Ascending aorta (tissue), 2 donors: ENCODE results near the gene HMOX2. TPM values are rescaled to one million over a fixed set of nuclear protein-coding genes. Genes with fewer than 3 reads are reported as not detected.
A peak's percentile ranks its signal among the peaks of the same experiment; 100 is the strongest.

Experiments
- DNase-seq, 2 donors: peaks; one replicate each; pipeline ENCODE4 v3.0.0-alpha.2; 2019; ENCODE audit warnings: low spot score in 2 of 2
- H3K27ac ChIP-seq, 2 donors: fragments of 200-600 bp; sonication (generic); one replicate each; pipeline ENCODE4 v1.5.1; 2016 to 2017; ENCODE audit warnings: mild to moderate bottlenecking in 1 of 2
- H3K27me3 ChIP-seq: fragments of 200-600 bp; sonication (generic); one replicate; pipeline ENCODE4 v1.5.1; 2017
- H3K36me3 ChIP-seq, 2 donors: fragments of 200-600 bp; sonication (generic); one replicate each; pipeline ENCODE4 v1.5.1; 2016
- H3K4me1 ChIP-seq, 2 donors: fragments of 200-600 bp; sonication (generic); one replicate each; pipeline ENCODE4 v1.5.1; 2016 to 2017; ENCODE audit warnings: mild to moderate bottlenecking in 1 of 2
- H3K4me3 ChIP-seq, 2 donors: fragments of 200-600 bp; sonication (generic); one replicate each; pipeline ENCODE4 v1.5.1; 2016 to 2017; ENCODE audit warnings: mild to moderate bottlenecking in 1 of 2
- H3K9me3 ChIP-seq, 2 donors: fragments of 200-600 bp; sonication (generic); one replicate each; pipeline ENCODE4 v1.5.1; 2016
- CTCF ChIP-seq, 3 experiments: fragments of 200-600 bp in 2 of 3; fragments of 450-650 bp in 1 of 3; sonication (generic) in 2 of 3; IDR thresholded peaks; one replicate each; pipeline ENCODE4 v1.5.1; 2016 to 2019; ENCODE audit warnings: antibody characterized with exemption in 3 of 3, mild to moderate bottlenecking in 1 of 3, moderate library complexity in 1 of 3
- intact Hi-C: fragments of 100-400 bp; cut with DNase I; formaldehyde crosslinking; loops from one replicate; pipeline ENCODE4 v1.15.1; 2023
- total RNA-seq: library from RNA; depleted of rRNA; stranded (reverse); fragments of >200 nt; gene quantifications from one replicate; pipeline ENCODE4 v1.1.0, GENCODE V29; 2016

Gene HMOX2
- total RNA-seq, 1 donor from 2014 or later, result 36.7 TPM

GRCh38 chr16:4496305-4496704 is 20.1 kb downstream of the HMOX2 start:
- Histone ChIP-seq H3K36me3 (peaks cover 0 to 4% of the 10 kb centered on the region in 2 donors), H3K9me3 (no peaks in the 10 kb centered on the region), H3K4me3 (no peak overlapping the region), H3K27ac (no peak overlapping the region), H3K4me1 (peaks cover 3 to 14% of the 10 kb centered on the region in 2 donors), H3K27me3 (no peaks in the 10 kb centered on the region)
- DNase-seq, result no peak
- TF ChIP-seq CTCF (IDR thresholded peaks at IDR 0.05), result no peak
- intact Hi-C loops, result no loop called here

GRCh38 chr16:4498546-4499195 is 22.5 kb downstream of the HMOX2 start:
- no peak for TF ChIP-seq CTCF (IDR thresholded peaks at IDR 0.05)
- H3K9me3 ChIP-seq, result no peaks in the 10 kb centered on the region
- intact Hi-C loops, result no loop called here
- H3K36me3 ChIP-seq, result peaks cover 0 to 4% of the 10 kb centered on the region in 2 donors
- H3K4me1 ChIP-seq, result peaks cover 3 to 22% of the 10 kb centered on the region in 2 donors
- DNase-seq, result no peak
- H3K27me3 ChIP-seq, result no peaks in the 10 kb centered on the region
- H3K27ac ChIP-seq, result no peak overlapping the region
- H3K4me3 ChIP-seq, result no peak overlapping the region

GRCh38 chr16:4499196-4499555 is 23.0 kb downstream of the HMOX2 start:
- Histone ChIP-seq H3K4me1 (peaks cover 3 to 22% of the 10 kb centered on the region in 2 donors), H3K36me3 (peaks cover 0 to 4% of the 10 kb centered on the region in 2 donors), H3K27me3 (no peaks in the 10 kb centered on the region), H3K4me3 (no peak overlapping the region), H3K9me3 (no peaks in the 10 kb centered on the region), H3K27ac (no peak overlapping the region)
- no peak for TF ChIP-seq CTCF (IDR thresholded peaks at IDR 0.05)
- DNase-seq, result no peak
- intact Hi-C loops, result no loop called here

GRCh38 chr16:4500272-4500671 is 24.1 kb downstream of the HMOX2 start:
- H3K4me1 ChIP-seq, result peaks cover 3 to 22% of the 10 kb centered on the region in 2 donors
- peak overlapping the region; percentile 14 to 49 for H3K4me3 ChIP-seq
- peaks cover 0 to 4% of the 10 kb centered on the region in 2 donors for H3K36me3 ChIP-seq
- H3K27ac ChIP-seq, result peak overlapping the region; percentile 74 to 78
- TF ChIP-seq CTCF (IDR thresholded peaks at IDR 0.05), result no peak
- no peaks in the 10 kb centered on the region for H3K9me3 ChIP-seq
- DNase-seq, result no peak
- intact Hi-C loops, result loop anchor here (2.0 kb wide), 1 partner anchor 23 kb away; the partner anchor contains the start of gene HMOX2
- H3K27me3 ChIP-seq, result no peaks in the 10 kb centered on the region

GRCh38 chr16:4501071-4501478 is 24.9 kb downstream of the HMOX2 start:
- peaks cover 0 to 8% of the 10 kb centered on the region in 2 donors for H3K36me3 ChIP-seq
- peak overlapping the region; percentile 74 to 78 for H3K27ac ChIP-seq
- intact Hi-C loops, result loop anchor here (2.0 kb wide), 1 partner anchor 24 kb away; the partner anchor contains the start of gene HMOX2
- peak overlapping the region; percentile 14 to 49 for H3K4me3 ChIP-seq
- peaks cover 3 to 22% of the 10 kb centered on the region in 2 donors for H3K4me1 ChIP-seq
- no peak for TF ChIP-seq CTCF (IDR thresholded peaks at IDR 0.05)
- H3K9me3 ChIP-seq, result no peaks in the 10 kb centered on the region
- no peaks in the 10 kb centered on the region for H3K27me3 ChIP-seq
- no peak for DNase-seq
